Natural killer cell (primary cell): Measurements from ENCODE around the gene ATP2A1. TPM values are rescaled to one million over a fixed set of nuclear protein-coding genes. Genes with fewer than 3 reads are reported as not detected.

Source experiments
- ATAC-seq, 3 donors: fragments of 150-1000 bp in 2 of 3; fragments of 200-7000 bp in 1 of 3; cut with Tn5 transposase; 1 replicate in 1 of 3; 2 replicates in 2 of 3; pipeline ENCODE4 v1.10.0; 2021; ENCODE audit warnings: mild to moderate bottlenecking in 2 of 3, moderate library complexity in 2 of 3
- DNase-seq, 2 donors: peaks; one replicate each; pipeline versions ENCODE4 v3.0.0 to v3.0.0-alpha.2; 2013 to 2021; ENCODE audit warnings: mixed read lengths in 1 of 2
- H3K27ac ChIP-seq: one replicate; pipeline ENCODE4 v1.5.1; 2013; ENCODE audit warnings: mild to moderate bottlenecking, low read length
- H3K27me3 ChIP-seq: one replicate; pipeline ENCODE4 v1.6.1; 2013; ENCODE audit warnings: low read length; ENCODE audit not compliant: control insufficient read depth, insufficient read depth
- H3K36me3 ChIP-seq: one replicate; pipeline ENCODE4 v1.6.1; 2013; ENCODE audit warnings: low read length; ENCODE audit not compliant: control insufficient read depth, insufficient read depth
- H3K4me1 ChIP-seq: one replicate; pipeline ENCODE4 v1.6.1; 2013; ENCODE audit warnings: low read length; ENCODE audit not compliant: control insufficient read depth, insufficient read depth
- H3K4me3 ChIP-seq: one replicate; pipeline ENCODE4 v1.5.1; 2013; ENCODE audit warnings: low read length
- H3K9me3 ChIP-seq: one replicate; pipeline ENCODE4 v1.6.1; 2013; ENCODE audit warnings: low read length; ENCODE audit not compliant: control insufficient read depth, insufficient read depth
- H3K27ac Mint-ChIP-seq, 2 donors: one replicate each; pipeline ENCODE4 v1.8.0; 2022; ENCODE audit warnings: mild to moderate bottlenecking in 2 of 2, mixed read lengths in 2 of 2, moderate library complexity in 1 of 2
- H3K27me3 Mint-ChIP-seq, 2 donors: one replicate each; pipeline ENCODE4 v1.8.0; 2022; ENCODE audit warnings: low read depth in 2 of 2, mixed read lengths in 2 of 2
- H3K36me3 Mint-ChIP-seq: one replicate; pipeline ENCODE4 v1.8.0; 2022; ENCODE audit warnings: mixed read lengths
- H3K4me1 Mint-ChIP-seq, 2 donors: one replicate each; pipeline ENCODE4 v1.8.0; 2022; ENCODE audit warnings: mixed read lengths in 2 of 2
- H3K4me3 Mint-ChIP-seq: one replicate; pipeline ENCODE4 v1.8.0; 2022; ENCODE audit warnings: mild to moderate bottlenecking, moderate library complexity, mixed read lengths
- H3K9me3 Mint-ChIP-seq, 2 donors: one replicate each; pipeline ENCODE4 v1.8.0; 2022; ENCODE audit warnings: mixed read lengths in 2 of 2
- CTCF ChIP-seq: fragments of 200-600 bp; IDR thresholded peaks from one replicate; pipeline ENCODE4 v1.8.0; 2022; ENCODE audit warnings: antibody characterized with exemption
- WGBS: methylation state at CpG from one replicate; pipeline ENCODE4 v1.1.7; 2013; ENCODE audit warnings: missing lambda C conversion rate; ENCODE audit not compliant: insufficient coverage; 5-methylcytosine and 5-hydroxymethylcytosine counted together
- intact Hi-C: fragments of 100-400 bp; cut with micrococcal nuclease; formaldehyde crosslinking; loops from one replicate; pipeline ENCODE4 v1.14.2; 2022
- total RNA-seq, 4 donors: library from RNA; stranded (reverse); fragments of 120-200 nt in 1 of 4; gene quantifications; one replicate each; pipeline versions ENCODE4 v1.2.3 to v1.2.4, GENCODE V29; 2013 to 2022

ATP2A1 gene
- total RNA-seq, 3 donors from 2014 or later (not counting 1 experiment from before 2014, with no cell fraction given), result 0.75 to 2.5 (median 1.3) TPM

GRCh38 chr16:28844226-28844885, 33.9 kb upstream of the ATP2A1 start:
- Mint-ChIP-seq H3K4me1 (peaks cover 25 to 32% of the 10 kb centered on the region in 2 donors), H3K36me3 (no peaks in the 10 kb centered on the region), H3K27me3 (no peaks in the 10 kb centered on the region), H3K4me3 (peak overlapping the region; percentile 78), H3K9me3 (no peaks in the 10 kb centered on the region), H3K27ac (peak overlapping the region; percentile 95 to 99)
- WGBS, result 96% methylated on average over 19 of the region's 19 CpGs
- ATAC-seq, result no peak
- H3K36me3 ChIP-seq, result peaks cover 27% of the 10 kb centered on the region
- H3K27me3 ChIP-seq, result no peaks in the 10 kb centered on the region
- no peak for DNase-seq
- TF ChIP-seq CTCF, result no peak
- H3K9me3 ChIP-seq, result no peaks in the 10 kb centered on the region
- H3K27ac ChIP-seq, result no peak overlapping the region
- H3K4me3 ChIP-seq, result no peak overlapping the region
- peaks cover 30% of the 10 kb centered on the region for H3K4me1 ChIP-seq
- intact Hi-C loops, result no loop called here

- peak overlapping the region; percentile 95 to 99 for H3K27ac Mint-ChIP-seq
- no peaks in the 10 kb centered on the region for H3K36me3 Mint-ChIP-seq
- intact Hi-C loops, result no loop called here
- Histone ChIP-seq H3K27me3 (no peaks in the 10 kb centered on the region), H3K4me3 (peak overlapping the region; percentile 98), H3K9me3 (no peaks in the 10 kb centered on the region), H3K4me1 (peaks cover 30% of the 10 kb centered on the region), H3K36me3 (peaks cover 27% of the 10 kb centered on the region), H3K27ac (peak overlapping the region; percentile 92)
- TF ChIP-seq CTCF, result no peak
- WGBS, result 67% methylated on average over 9 of the region's 10 CpGs
- H3K4me3 Mint-ChIP-seq, result peak overlapping the region; percentile 78
- H3K9me3 Mint-ChIP-seq, result no peaks in the 10 kb centered on the region
- ATAC-seq (no peak), DNase-seq (peak in 1 of 2 donors; percentile 54)
- H3K4me1 Mint-ChIP-seq, result peaks cover 25 to 32% of the 10 kb centered on the region in 2 donors
- no peaks in the 10 kb centered on the region for H3K27me3 Mint-ChIP-seq
Measured at GRCh38 chr16:28845293-28845692, 33.0 kb upstream of the ATP2A1 start.

- DNase-seq, result no peak
- no peaks in the 10 kb centered on the region for H3K36me3 Mint-ChIP-seq
- no peaks in the 10 kb centered on the region for H3K27me3 Mint-ChIP-seq
- Histone ChIP-seq H3K4me3 (peak overlapping the region; percentile 98), H3K27me3 (no peaks in the 10 kb centered on the region), H3K4me1 (peaks cover 30% of the 10 kb centered on the region), H3K27ac (peak overlapping the region; percentile 92), H3K9me3 (no peaks in the 10 kb centered on the region), H3K36me3 (peaks cover 27% of the 10 kb centered on the region)
- ATAC-seq, result no peak
- H3K9me3 Mint-ChIP-seq, result no peaks in the 10 kb centered on the region
- peaks cover 25 to 32% of the 10 kb centered on the region in 2 donors for H3K4me1 Mint-ChIP-seq
- 2% methylated on average over 16 of the region's 16 CpGs for WGBS
- H3K27ac Mint-ChIP-seq, result peak overlapping the region; percentile 95 to 99
- intact Hi-C loops, result loop anchor here (1.0 to 2.0 kb wide), 3 partner anchors 17 to 79 kb away; partner anchors contain the start of genes RABEP2 and SH2B1
- peak overlapping the region; percentile 97 for H3K4me3 Mint-ChIP-seq
- no peak for TF ChIP-seq CTCF
Measured at GRCh38 chr16:28845761-28846079, 32.6 kb upstream of the ATP2A1 start.
